Osteocyte (in vitro differentiated cells): ENCODE results near the gene PYCR2. TPM values are rescaled to one million over a fixed set of nuclear protein-coding genes. Genes with fewer than 3 reads are reported as not detected.

Experiments used
- DNase-seq: peaks from one replicate; pipeline ENCODE4 v3.0.0; 2021; ENCODE audit warnings: mixed read lengths; ENCODE audit not compliant: unreplicated experiment; ENCODE audit errors: extremely low spot score
- H3K27ac Mint-ChIP-seq: one replicate; pipeline ENCODE4 v1.8.0; 2021; ENCODE audit warnings: mild to moderate bottlenecking, mixed read lengths; ENCODE audit not compliant: unreplicated experiment
- H3K27me3 Mint-ChIP-seq: one replicate; pipeline ENCODE4 v1.8.0; 2021; ENCODE audit warnings: mixed read lengths; ENCODE audit not compliant: unreplicated experiment
- H3K36me3 Mint-ChIP-seq: one replicate; pipeline ENCODE4 v1.8.0; 2021; ENCODE audit warnings: mixed read lengths; ENCODE audit not compliant: unreplicated experiment
- H3K4me1 Mint-ChIP-seq: one replicate; pipeline ENCODE4 v1.8.0; 2021; ENCODE audit warnings: mixed read lengths; ENCODE audit not compliant: unreplicated experiment
- H3K4me3 Mint-ChIP-seq: one replicate; pipeline ENCODE4 v1.8.0; 2021; ENCODE audit warnings: mild to moderate bottlenecking, moderate library complexity, mixed read lengths; ENCODE audit not compliant: unreplicated experiment
- H3K9me3 Mint-ChIP-seq: one replicate; pipeline ENCODE4 v1.8.0; 2021; ENCODE audit warnings: mixed read lengths; ENCODE audit not compliant: unreplicated experiment
- CTCF ChIP-seq: fragments of 200-600 bp; sonication (generic); IDR thresholded peaks from 2 replicates; pipeline ENCODE4 v1.5.0; 2021; ENCODE audit warnings: antibody characterized with exemption, mild to moderate bottlenecking, moderate library complexity
- total RNA-seq: library from RNA; stranded (reverse); gene quantifications from 2 replicates; pipeline ENCODE4 v1.2.1, GENCODE V29; 2021

PYCR2 gene
- total RNA-seq, 1 donor from 2014 or later: 60.3 TPM

DNA sequence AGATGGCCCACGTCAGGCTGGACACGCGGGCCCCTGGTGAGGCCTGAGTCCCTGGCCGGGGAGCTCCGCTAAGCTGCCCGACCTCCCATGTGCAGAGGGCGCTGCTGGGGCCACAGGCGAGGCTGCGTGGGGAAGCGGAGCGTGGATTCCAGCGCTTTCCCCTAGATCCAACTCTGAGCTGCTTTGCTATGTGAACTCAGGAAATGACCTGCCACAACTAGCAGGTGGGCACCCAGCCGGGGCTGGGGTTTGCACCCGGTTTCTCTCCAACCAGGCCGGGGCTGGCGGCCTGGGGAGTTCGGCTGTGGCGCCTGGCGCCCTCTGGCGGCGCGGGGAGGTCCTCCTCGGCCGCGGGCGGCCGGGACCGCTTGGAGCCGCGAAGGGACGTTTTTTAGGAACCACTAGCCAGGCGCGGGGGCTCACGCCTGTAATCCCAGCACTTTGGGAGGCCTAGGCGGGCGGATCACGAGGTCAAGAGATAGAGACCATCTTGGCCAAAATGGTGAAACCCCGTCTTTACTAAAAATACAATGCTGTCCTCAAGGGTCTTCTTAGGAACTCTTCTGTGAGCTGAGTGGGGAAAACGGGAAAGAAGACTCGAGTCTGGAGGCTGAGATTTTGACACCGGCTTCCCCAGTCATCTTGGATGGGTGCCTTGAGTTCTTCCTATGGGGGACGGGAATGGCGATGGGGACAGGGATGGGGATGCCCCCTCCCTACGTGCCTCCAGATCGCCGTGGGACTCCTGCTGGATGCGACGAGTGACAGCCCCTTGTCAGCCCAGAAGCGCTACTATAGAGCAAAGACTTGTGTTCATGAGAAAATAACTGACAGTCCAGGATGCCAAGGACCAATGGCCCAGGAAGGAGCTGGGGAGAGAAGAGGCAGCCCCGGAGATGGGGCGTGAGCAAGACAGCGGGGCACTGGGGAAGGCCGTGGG lies 12.6 kb downstream of the PYCR2 start:
- Mint-ChIP-seq H3K27me3 (no peaks in the 10 kb centered on the region), H3K27ac (no peak overlapping the region), H3K9me3 (no peaks in the 10 kb centered on the region), H3K36me3 (peaks cover 12% of the 10 kb centered on the region), H3K4me1 (no peaks in the 10 kb centered on the region), H3K4me3 (no peak overlapping the region)
- TF ChIP-seq CTCF: peak; percentile 86
- no peak for DNase-seq

- DNase-seq: no peak
- H3K27ac Mint-ChIP-seq: no peak overlapping the region
- H3K27me3 Mint-ChIP-seq: no peaks in the 10 kb centered on the region
- TF ChIP-seq CTCF: no peak
- no peaks in the 10 kb centered on the region for H3K4me1 Mint-ChIP-seq
- no peak overlapping the region for H3K4me3 Mint-ChIP-seq
- no peaks in the 10 kb centered on the region for H3K9me3 Mint-ChIP-seq
- H3K36me3 Mint-ChIP-seq: peaks cover 4% of the 10 kb centered on the region
Observed at GRCh38 chr1:225909477-225909876, 14.6 kb downstream of the PYCR2 start.

DNA sequence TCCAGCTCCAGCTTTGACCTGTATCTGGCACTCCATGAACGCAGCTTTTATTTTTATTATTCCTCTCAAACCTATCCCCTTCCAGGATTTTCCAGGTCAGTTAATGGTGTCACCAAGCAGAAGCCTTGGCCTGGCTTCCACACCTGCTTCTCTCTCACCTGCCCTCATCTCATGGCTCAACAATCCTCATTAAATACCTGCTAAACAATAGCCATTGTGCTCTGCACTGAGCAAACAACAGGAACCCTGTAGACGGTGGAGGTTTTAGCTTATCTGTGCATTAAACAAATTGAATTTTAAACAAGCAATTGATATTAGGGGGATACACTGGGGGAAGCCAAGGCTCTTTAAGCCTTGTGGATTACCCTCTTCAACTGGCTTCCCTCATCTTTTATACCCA lies 15.3 kb downstream of the PYCR2 start:
- H3K4me1 Mint-ChIP-seq: no peaks in the 10 kb centered on the region
- H3K36me3 Mint-ChIP-seq: peaks cover 4% of the 10 kb centered on the region
- no peak overlapping the region for H3K27ac Mint-ChIP-seq
- H3K27me3 Mint-ChIP-seq: no peaks in the 10 kb centered on the region
- H3K4me3 Mint-ChIP-seq: no peak overlapping the region
- DNase-seq: no peak
- no peak for TF ChIP-seq CTCF
- no peaks in the 10 kb centered on the region for H3K9me3 Mint-ChIP-seq

GRCh38 chr1:225908013-225908640 lies 15.9 kb downstream of the PYCR2 start:
- Mint-ChIP-seq H3K9me3 (no peaks in the 10 kb centered on the region), H3K27ac (no peak overlapping the region), H3K4me1 (no peaks in the 10 kb centered on the region), H3K27me3 (no peaks in the 10 kb centered on the region), H3K36me3 (peaks cover 4% of the 10 kb centered on the region), H3K4me3 (no peak overlapping the region)
- TF ChIP-seq CTCF: no peak
- DNase-seq: no peak

- H3K27ac Mint-ChIP-seq: no peak overlapping the region
- no peak for TF ChIP-seq CTCF
Observed at GRCh38 chr1:225907341-225907740, 16.7 kb downstream of the PYCR2 start.

More at GRCh38 chr1:225907341-225907740, 16.7 kb downstream of the PYCR2 start:
- peaks cover 2% of the 10 kb centered on the region for H3K36me3 Mint-ChIP-seq
- H3K4me3 Mint-ChIP-seq: no peak overlapping the region
- H3K4me1 Mint-ChIP-seq: no peaks in the 10 kb centered on the region
- DNase-seq: no peak
- H3K27me3 Mint-ChIP-seq: no peaks in the 10 kb centered on the region
- H3K9me3 Mint-ChIP-seq: no peaks in the 10 kb centered on the region
